Trophoblast cell (in vitro differentiated cells and primary cell): Measurements from ENCODE around the gene ITGA3.

Source experiments
- DNase-seq, 2 donors: peaks; one replicate each; pipeline ENCODE4 v3.0.0-alpha.2; 2016
- H2AFZ ChIP-seq: 2 replicates; pipeline ENCODE4 v1.6.1; 2013; ENCODE audit warnings: low read length, moderate library complexity, mild to moderate bottlenecking; ENCODE audit not compliant: insufficient read depth, poor library complexity
- H2AK5ac ChIP-seq: 2 replicates; pipeline ENCODE4 v1.6.1; 2013; ENCODE audit warnings: mild to moderate bottlenecking, low read length
- H2BK120ac ChIP-seq: 2 replicates; pipeline ENCODE4 v1.6.1; 2013; ENCODE audit warnings: low read length, mild to moderate bottlenecking, moderate library complexity; ENCODE audit not compliant: insufficient read depth, poor library complexity
- H2BK12ac ChIP-seq: 2 replicates; pipeline ENCODE4 v1.6.1; 2013; ENCODE audit warnings: mild to moderate bottlenecking, low read length, moderate library complexity
- H2BK5ac ChIP-seq: 2 replicates; pipeline ENCODE4 v1.6.1; 2013; ENCODE audit warnings: low read length, low read depth, moderate library complexity, mild to moderate bottlenecking; ENCODE audit not compliant: poor library complexity
- H3K14ac ChIP-seq: 2 replicates; pipeline ENCODE4 v1.6.1; 2013; ENCODE audit warnings: mild to moderate bottlenecking, low read length
- H3K18ac ChIP-seq: 2 replicates; pipeline ENCODE4 v1.6.1; 2013; ENCODE audit warnings: mild to moderate bottlenecking, low read length
- H3K23ac ChIP-seq: 2 replicates; pipeline ENCODE4 v1.6.1; 2013; ENCODE audit warnings: low read length
- H3K27ac ChIP-seq: 2 replicates; pipeline ENCODE4 v1.5.1; 2013; ENCODE audit warnings: low read depth, mild to moderate bottlenecking, inconsistent platforms, low read length, moderate library complexity
- H3K27me3 ChIP-seq: 2 replicates; pipeline ENCODE4 v1.6.1; 2013; ENCODE audit warnings: inconsistent platforms, mild to moderate bottlenecking, low read length, moderate library complexity; ENCODE audit not compliant: insufficient read depth
- H3K36me3 ChIP-seq, 2 experiments: 1 replicate in 1 of 2; 2 replicates in 1 of 2; pipeline ENCODE4 v1.6.1; 2013; ENCODE audit warnings: low read length in 2 of 2, mild to moderate bottlenecking in 2 of 2, moderate library complexity in 1 of 2; ENCODE audit not compliant: insufficient read depth in 2 of 2, control insufficient read depth in 1 of 2
- H3K4ac ChIP-seq: 2 replicates; pipeline ENCODE4 v1.6.1; 2013; ENCODE audit warnings: low read depth, mild to moderate bottlenecking, low read length, moderate library complexity
- H3K4me1 ChIP-seq, 2 experiments: 1 replicate in 1 of 2; 2 replicates in 1 of 2; pipeline ENCODE4 v1.6.1; 2013; ENCODE audit warnings: low read length in 2 of 2, mild to moderate bottlenecking in 2 of 2, moderate library complexity in 1 of 2; ENCODE audit not compliant: insufficient read depth in 2 of 2, control insufficient read depth in 1 of 2
- H3K4me2 ChIP-seq: 2 replicates; pipeline ENCODE4 v1.6.1; 2013; ENCODE audit warnings: inconsistent platforms, mild to moderate bottlenecking, low read length, moderate library complexity
- H3K4me3 ChIP-seq: 2 replicates; pipeline ENCODE4 v1.5.1; 2013; ENCODE audit warnings: mild to moderate bottlenecking, low read depth, low read length, inconsistent platforms
- H3K79me1 ChIP-seq: one replicate; pipeline ENCODE4 v1.6.1; 2013; ENCODE audit warnings: low read length
- H3K79me2 ChIP-seq: 2 replicates; pipeline ENCODE4 v1.6.1; 2013; ENCODE audit warnings: low read length, mild to moderate bottlenecking; ENCODE audit not compliant: control insufficient read depth, insufficient read depth, poor library complexity
- H3K9ac ChIP-seq: 2 replicates; pipeline ENCODE4 v1.6.1; 2013; ENCODE audit warnings: mild to moderate bottlenecking, low read length
- H3K9me3 ChIP-seq: 2 replicates; pipeline ENCODE4 v1.6.1; 2013; ENCODE audit warnings: low read depth, mild to moderate bottlenecking, control low read depth, inconsistent platforms, low read length; ENCODE audit not compliant: insufficient read depth
- H4K12ac ChIP-seq: 2 replicates; pipeline ENCODE4 v1.6.1; 2013; ENCODE audit warnings: low read depth, mild to moderate bottlenecking, low read length, moderate library complexity
- H4K8ac ChIP-seq: 2 replicates; pipeline ENCODE4 v1.6.1; 2013; ENCODE audit warnings: low read depth, mild to moderate bottlenecking, low read length, moderate library complexity
- H4K91ac ChIP-seq: one replicate; pipeline ENCODE4 v1.6.1; 2013; ENCODE audit warnings: low read depth, mild to moderate bottlenecking, low read length, moderate library complexity
- WGBS: extraction: QIAGEN DNeasy Blood & Tissue Kit; methylation state at CpG from one replicate; pipeline ENCODE4 v1.1.7; 2013; ENCODE audit warnings: missing lambda C conversion rate; ENCODE audit not compliant: insufficient read length, insufficient coverage; ENCODE audit errors: extremely low coverage; 5-methylcytosine and 5-hydroxymethylcytosine counted together

ITGA3 gene

DNA sequence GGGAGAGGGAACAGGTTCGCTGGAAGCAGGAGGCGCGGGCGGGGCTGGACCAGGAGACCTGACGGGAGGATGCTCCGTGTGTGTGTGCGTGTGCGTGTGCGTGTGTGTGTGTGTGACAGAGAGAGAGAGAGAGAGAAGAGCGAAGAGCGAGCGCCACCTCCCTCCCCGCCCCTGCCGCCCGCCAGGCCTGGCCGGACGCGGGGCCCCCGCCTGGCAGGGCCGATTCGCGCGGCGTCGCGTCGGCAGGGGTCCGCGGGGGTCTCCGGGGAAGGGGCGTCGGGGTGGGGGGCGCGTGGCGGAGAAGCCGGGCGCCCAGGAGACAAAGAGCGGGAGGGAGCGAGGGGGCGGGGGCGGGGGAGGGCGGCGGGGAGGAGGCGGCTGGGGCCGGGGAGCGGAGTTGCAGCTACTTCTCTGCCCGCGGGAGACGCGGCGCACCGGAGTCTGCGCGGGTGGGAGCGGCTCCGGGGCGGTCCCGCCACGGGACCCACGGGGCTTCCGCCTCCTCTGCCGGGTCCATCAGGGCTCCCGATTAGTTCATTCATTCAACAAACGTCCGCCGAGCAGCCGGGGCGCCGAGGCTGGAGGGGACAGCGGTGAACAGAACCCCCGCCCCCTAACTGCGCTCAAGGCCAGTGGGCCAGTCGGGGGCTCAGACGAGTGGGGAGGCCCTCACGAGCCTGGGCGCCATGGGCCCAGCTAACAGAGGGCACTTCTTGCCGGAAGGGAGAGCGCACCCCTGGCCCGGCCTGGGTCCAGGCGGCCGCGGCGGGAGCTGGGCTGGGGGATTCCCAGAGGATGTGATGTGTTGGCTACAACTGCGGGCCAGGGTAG is 74.0 kb downstream of the ITGA3 start, which contains the start of gene SAMD14:
SAMD14 (minus strand) TSS at position 433 of the 831 bp plus-strand sequence. CDS start 5,201 bp downstream, outside the sequence.
- Histone ChIP-seq H3K79me2 (peaks cover 2% of the 10 kb centered on the region), H2BK5ac (peak within 1 kb of the TSS; percentile 15), H4K8ac (peak within 1 kb of the TSS; percentile 88), H3K36me3 (peaks cover 7 to 9% of the 10 kb centered on the region in 2 experiments), H3K79me1 (peaks cover 14% of the 10 kb centered on the region), H3K27me3 (no peaks in the 10 kb centered on the region), H3K27ac (peak within 1 kb of the TSS; percentile 60), H3K9me3 (peaks cover 3% of the 10 kb centered on the region), H3K4me1 (peaks cover 31 to 39% of the 10 kb centered on the region in 2 experiments), H3K4me2 (peak within 1 kb of the TSS; percentile 92), H2AK5ac (peak within 1 kb of the TSS; percentile 77), H2BK12ac (peak within 1 kb of the TSS; percentile 79), H4K12ac (peak within 1 kb of the TSS; percentile 70), H3K23ac (no peak within 1 kb of the TSS), H4K91ac (peak within 1 kb of the TSS; percentile 87), H2AFZ (peak within 1 kb of the TSS; percentile 78), H2BK120ac (peak within 1 kb of the TSS; percentile 83), H3K9ac (no peak within 1 kb of the TSS), H3K14ac (peak within 1 kb of the TSS; percentile 86), H3K4me3 (peak within 1 kb of the TSS; percentile 73), H3K18ac (peak within 1 kb of the TSS; percentile 86), H3K4ac (peak within 1 kb of the TSS; percentile 41)
- no peak for DNase-seq
- no CpG with 5 or more reads among the region's 84 CpGs for WGBS

DNA sequence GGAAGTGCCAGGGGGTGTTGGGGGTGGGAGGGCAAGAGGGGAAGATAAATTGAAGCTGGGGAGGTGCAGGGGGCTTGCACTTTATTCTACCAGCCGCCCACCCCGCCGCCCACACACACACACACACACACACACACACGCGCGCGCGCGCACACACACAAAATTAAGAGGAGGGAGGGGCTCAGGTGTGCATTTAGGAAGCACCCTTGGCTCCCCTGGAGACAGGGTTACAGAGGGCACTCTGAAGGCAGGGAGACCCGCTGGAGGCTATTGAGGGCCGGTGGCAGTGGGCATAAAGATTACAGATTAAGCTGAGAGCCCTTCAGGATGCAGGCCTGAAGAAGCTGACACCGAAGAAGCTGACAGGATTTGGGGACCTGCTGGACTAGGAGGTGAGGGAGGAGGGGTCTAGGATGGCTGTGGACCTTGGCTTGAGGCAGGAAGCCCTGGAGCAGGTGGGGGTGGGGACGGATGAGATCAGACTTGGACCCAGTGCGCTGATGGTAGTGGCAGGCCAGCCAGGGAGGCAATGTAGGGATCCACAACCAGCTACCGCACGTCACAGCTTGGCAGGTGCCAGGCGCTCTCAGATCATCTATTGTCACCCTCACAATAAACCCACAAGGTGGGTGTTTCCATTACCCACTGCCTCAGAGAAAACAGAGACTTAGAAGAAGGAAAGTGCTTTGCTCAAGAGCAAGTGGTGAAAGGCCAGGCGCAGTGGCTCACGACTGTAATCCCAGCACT is 74.8 kb downstream of the ITGA3 start:
- H2BK5ac ChIP-seq: no peak overlapping the region
- no peak overlapping the region for H4K91ac ChIP-seq
- H3K9me3 ChIP-seq: no peaks in the 10 kb centered on the region
- H3K18ac ChIP-seq: no peak overlapping the region
- H3K4me3 ChIP-seq: peak overlapping the region; percentile 23
- no peak overlapping the region for H3K14ac ChIP-seq
- H3K23ac ChIP-seq: no peak overlapping the region
- no CpG with 5 or more reads among the region's 19 CpGs for WGBS
- no peak overlapping the region for H3K27ac ChIP-seq
- no peak overlapping the region for H3K4ac ChIP-seq
- H2BK12ac ChIP-seq: peak overlapping the region; percentile 34
- H3K9ac ChIP-seq: no peak overlapping the region
- peak overlapping the region; percentile 92 for H3K4me2 ChIP-seq
- no peak overlapping the region for H2BK120ac ChIP-seq
- H3K27me3 ChIP-seq: no peaks in the 10 kb centered on the region
- DNase-seq: no peak
- H4K12ac ChIP-seq: no peak overlapping the region
- peaks cover 31 to 39% of the 10 kb centered on the region in 2 experiments for H3K4me1 ChIP-seq
- H3K79me2 ChIP-seq: peaks cover 2% of the 10 kb centered on the region
- no peak overlapping the region for H4K8ac ChIP-seq
- H3K36me3 ChIP-seq: peaks cover 13 to 15% of the 10 kb centered on the region in 2 experiments
- no peak overlapping the region for H2AFZ ChIP-seq
- no peak overlapping the region for H2AK5ac ChIP-seq
- H3K79me1 ChIP-seq: peaks cover 14% of the 10 kb centered on the region

GRCh38 chr17:50132104-50132794 is 76.3 kb downstream of the ITGA3 start:
- H3K27ac ChIP-seq: no peak overlapping the region
- peaks cover 2% of the 10 kb centered on the region for H3K79me2 ChIP-seq
- peaks cover 31 to 39% of the 10 kb centered on the region in 2 experiments for H3K4me1 ChIP-seq
- no peak overlapping the region for H3K9ac ChIP-seq
- H4K8ac ChIP-seq: no peak overlapping the region
- H2AK5ac ChIP-seq: no peak overlapping the region
- no peak overlapping the region for H3K23ac ChIP-seq
- no peak overlapping the region for H2BK120ac ChIP-seq
- no peak overlapping the region for H4K12ac ChIP-seq
- DNase-seq: no peak
- no peak overlapping the region for H2BK12ac ChIP-seq
- no CpG with 5 or more reads among the region's 6 CpGs for WGBS
- no peak overlapping the region for H2AFZ ChIP-seq
- no peaks in the 10 kb centered on the region for H3K27me3 ChIP-seq
- no peaks in the 10 kb centered on the region for H3K9me3 ChIP-seq
- no peak overlapping the region for H3K4me3 ChIP-seq
- H3K36me3 ChIP-seq: peaks cover 28 to 30% of the 10 kb centered on the region in 2 experiments
- no peak overlapping the region for H3K4ac ChIP-seq
- peaks cover 14% of the 10 kb centered on the region for H3K79me1 ChIP-seq
- H3K4me2 ChIP-seq: no peak overlapping the region
- no peak overlapping the region for H3K18ac ChIP-seq
- H3K14ac ChIP-seq: no peak overlapping the region
- no peak overlapping the region for H4K91ac ChIP-seq
- H2BK5ac ChIP-seq: no peak overlapping the region
